ENCODE results near the gene TNP2. TPM values are rescaled to one million over a fixed set of nuclear protein-coding genes. Genes with fewer than 3 reads are reported as not detected.
A peak's percentile ranks its signal among the peaks of the same experiment; 100 is the strongest.

The TNP2 gene
- total and polyA plus RNA-seq, 9 of the 15 experiments (the other 6 are each of a cell fraction or from before 2014, with no cell fraction given), result not detected

GRCh38 chr16:11238272-11239202 is 30.6 kb downstream of the TNP2 start (continued):
- TF ChIP-seq PRDM10 (IDR thresholded peaks at IDR 0.05; ENCODE audit: partially characterized antibody) (no peak), HEY1 (CRISPR knock-in tag; IDR thresholded peaks at IDR 0.05; ENCODE audit: borderline replicate concordance) (no peak), SMARCC2 (IDR thresholded peaks at IDR 0.05; ENCODE audit: low read depth) (no peak), FOXA1 (IDR thresholded peaks at IDR 0.05; ENCODE audit: borderline replicate concordance) (no peak), EP400 (IDR thresholded peaks at IDR 0.05) (peak; percentile 62), RNF2 (IDR thresholded peaks at IDR 0.05) (no peak), MXD1 (CRISPR knock-in tag; IDR thresholded peaks at IDR 0.05; ENCODE audit: borderline replicate concordance, poor library complexity, severe bottlenecking) (no peak), SNRNP70 (optimal IDR thresholded peaks at IDR 0.05; ENCODE audit: low read depth, low read length) (no peak), ARHGAP35 (IDR thresholded peaks at IDR 0.05; ENCODE audit: partially characterized antibody) (no peak), ZNF280A (IDR thresholded peaks at IDR 0.05; ENCODE audit: low read depth, partially characterized antibody) (no peak), NCOA2 (IDR thresholded peaks at IDR 0.05; ENCODE audit: partially characterized antibody in 2 of 2) (no peak), ZBTB2 (IDR thresholded peaks at IDR 0.05) (no peak), FOXK2 (conservative IDR thresholded peaks at IDR 0.05 in 1 of 2, IDR thresholded peaks at IDR 0.05 in 1 of 2; ENCODE audit: low read depth in 2 of 2) (no peak), USF1 (CRISPR knock-in tag; IDR thresholded peaks at IDR 0.05) (peak; percentile 92), ZNF239 (CRISPR knock-in tag; IDR thresholded peaks at IDR 0.05) (no peak), SLC30A9 (CRISPR knock-in tag; IDR thresholded peaks at IDR 0.05) (no peak), CBX5 (IDR thresholded peaks at IDR 0.05; ENCODE audit: borderline replicate concordance, low read depth) (no peak), ZNF24 (IDR thresholded peaks at IDR 0.05) (no peak), HNRNPUL1 (IDR thresholded peaks at IDR 0.05; ENCODE audit: low read length) (no peak), HOXB6 (CRISPR knock-in tag; IDR thresholded peaks at IDR 0.05; ENCODE audit: borderline replicate concordance) (no peak), CHD1 (IDR thresholded peaks at IDR 0.05; ENCODE audit: low read length) (no peak)

Data from K562 (cell line).